ENCODE measurements around the gene KLHL13. TPM values are rescaled to one million over a fixed set of nuclear protein-coding genes. Genes with fewer than 3 reads are reported as not detected.

The KLHL13 gene

DNA sequence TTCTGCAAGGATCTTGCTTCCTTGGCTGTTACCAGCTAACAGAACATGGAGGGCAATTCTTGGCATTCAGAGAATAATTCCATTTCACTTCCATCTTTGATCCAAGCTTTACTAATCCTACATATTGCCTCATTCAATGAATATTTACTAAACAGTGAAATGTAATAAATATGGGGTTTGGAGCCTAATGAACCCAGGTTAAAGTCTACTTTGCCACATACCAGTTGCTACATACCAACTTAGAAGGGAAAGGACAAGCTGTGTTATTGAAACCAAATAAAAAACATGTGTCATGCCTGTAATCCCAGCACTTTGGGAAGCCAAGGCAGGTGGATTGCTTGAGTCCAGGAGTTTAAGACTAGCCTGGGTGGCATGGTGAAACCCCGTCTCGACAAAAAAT lies 265.6 kb downstream of the KLHL13 start:
- Histone ChIP-seq H4K91ac (ENCODE audit: low read depth, low read length, poor library complexity) (no peak overlapping the region), H3K36me3 (replicated peaks in 1 of 2; ENCODE audit: control insufficient read depth in 2 of 2, insufficient read depth in 2 of 2, low read length in 2 of 2) (no peaks in the 10 kb centered on the region), H2BK12ac (ENCODE audit: low read length) (no peak overlapping the region), H2AFZ (ENCODE audit: low read length) (no peak overlapping the region), H3K23ac (ENCODE audit: low read depth, low read length, poor library complexity) (no peak overlapping the region), H2BK120ac (ENCODE audit: low read depth, low read length) (no peak overlapping the region), H3K79me1 (ENCODE audit: low read depth, low read length) (no peaks in the 10 kb centered on the region), H3K9ac (ENCODE audit: low read depth, low read length, poor library complexity) (no peak overlapping the region), H4K8ac (ENCODE audit: low read depth, low read length) (no peak overlapping the region), H3K4me1 (ENCODE audit: control insufficient read depth in 2 of 2, insufficient read depth in 1 of 2, low read depth in 1 of 2, low read length in 2 of 2) (no peaks in the 10 kb centered on the region), H3K18ac (ENCODE audit: low read length) (no peak overlapping the region), H3K14ac (ENCODE audit: low read length) (no peak overlapping the region), H2BK5ac (ENCODE audit: low read length) (no peak overlapping the region), H3K4me2 (ENCODE audit: insufficient read depth, low read length, poor library complexity, severe bottlenecking) (no peak overlapping the region), H3K27ac (replicated peaks; ENCODE audit: low read length) (no peak overlapping the region), H2AK5ac (ENCODE audit: low read depth, low read length) (no peak overlapping the region), H3K27me3 (ENCODE audit: control insufficient read depth in 3 of 3, insufficient read depth in 3 of 3, low read depth in 1 of 3, low read length in 3 of 3) (no peaks in the 10 kb centered on the region), H3K9me3 (replicated peaks in 1 of 2; ENCODE audit: control insufficient read depth in 2 of 2, insufficient read depth in 1 of 2, low read depth in 1 of 2, low read length in 2 of 2) (no peaks in the 10 kb centered on the region), H3K4me3 (ENCODE audit: low read length in 2 of 2) (no peak overlapping the region), H3K4ac (ENCODE audit: low read length) (no peak overlapping the region), H2BK15ac (ENCODE audit: low read length) (no peak overlapping the region)
- WGBS, 2 donors (ENCODE audit: extremely low coverage in 2 of 2, insufficient read length in 2 of 2, insufficient replicate concordance in 1 of 2): no CpG with 5 or more reads among the region's 2 CpGs
- DNase-seq (ENCODE audit: low spot score): no peak

Small RNA genes within 50 kb of the gene (small RNA-seq; reads per million reads assigned to genes)
- gene RF00019 (ENCODE audit: insufficient read depth): not detected
- not detected for gene TUBB4BP3 (ENCODE audit: insufficient read depth)
